ACC112 (cell line): ENCODE measurements around the gene ITSN2.

Experiments used
- H2AFZ ChIP-seq: fragments of 200-600 bp; sonication (generic); one replicate; pipeline ENCODE4 v1.6.0; 2017; ENCODE audit warnings: antibody characterized with exemption, low read length; ENCODE audit not compliant: unreplicated experiment
- H3K27ac ChIP-seq: fragments of 200-600 bp; sonication (generic); 2 replicates; pipeline ENCODE4 v1.5.1; 2014; ENCODE audit warnings: low read depth, mild to moderate bottlenecking, antibody characterized with exemption, low read length, moderate library complexity
- H3K27me3 ChIP-seq: fragments of 200-600 bp; sonication (generic); 2 replicates; pipeline ENCODE4 v1.6.1; 2014; ENCODE audit warnings: mild to moderate bottlenecking, antibody characterized with exemption, low read length, moderate library complexity, mixed read lengths; ENCODE audit not compliant: insufficient read depth
- H3K36me3 ChIP-seq: fragments of 200-600 bp; sonication (generic); 2 replicates; pipeline ENCODE4 v1.6.1; 2016; ENCODE audit warnings: mild to moderate bottlenecking, antibody characterized with exemption, low read length, moderate library complexity, mixed read lengths; ENCODE audit not compliant: insufficient read depth
- H3K4me1 ChIP-seq: fragments of 200-600 bp; sonication (generic); one replicate; pipeline ENCODE4 v1.6.1; 2016; ENCODE audit warnings: low read length, mixed read lengths; ENCODE audit not compliant: insufficient read depth, unreplicated experiment, control insufficient read depth
- H3K4me3 ChIP-seq: fragments of 200-600 bp; sonication (generic); 2 replicates; pipeline ENCODE4 v1.5.1; 2014; ENCODE audit warnings: mild to moderate bottlenecking, low read depth, low read length
- H3K79me2 ChIP-seq: fragments of 200-600 bp; sonication (generic); one replicate; pipeline ENCODE4 v1.6.0; 2016; ENCODE audit warnings: low read length; ENCODE audit not compliant: control insufficient read depth, unreplicated experiment, insufficient read depth

Gene ITSN2

GRCh38 chr2:24163186-24163585, 197.2 kb downstream of the ITSN2 start:
- H3K27me3 ChIP-seq = no peaks in the 10 kb centered on the region
- H3K4me1 ChIP-seq = no peaks in the 10 kb centered on the region
- H3K27ac ChIP-seq = no peak overlapping the region
- H2AFZ ChIP-seq = no peak overlapping the region
- no peaks in the 10 kb centered on the region for H3K36me3 ChIP-seq
- no peak overlapping the region for H3K4me3 ChIP-seq
- no peaks in the 10 kb centered on the region for H3K79me2 ChIP-seq

GRCh38 chr2:24162494-24162893, 197.8 kb downstream of the ITSN2 start:
- H3K4me3 ChIP-seq = no peak overlapping the region
- H3K36me3 ChIP-seq = no peaks in the 10 kb centered on the region
- no peaks in the 10 kb centered on the region for H3K79me2 ChIP-seq
- no peak overlapping the region for H2AFZ ChIP-seq
- no peaks in the 10 kb centered on the region for H3K4me1 ChIP-seq
- H3K27ac ChIP-seq = no peak overlapping the region
- H3K27me3 ChIP-seq = no peaks in the 10 kb centered on the region

GRCh38 chr2:24160761-24161160, 199.6 kb downstream of the ITSN2 start:
- H3K4me3 ChIP-seq = no peak overlapping the region
- H3K27me3 ChIP-seq = no peaks in the 10 kb centered on the region
- H3K4me1 ChIP-seq = no peaks in the 10 kb centered on the region
- H3K79me2 ChIP-seq = no peaks in the 10 kb centered on the region
- H3K36me3 ChIP-seq = no peaks in the 10 kb centered on the region
- no peak overlapping the region for H3K27ac ChIP-seq
- no peak overlapping the region for H2AFZ ChIP-seq

GRCh38 chr2:24159708-24160107, 200.6 kb downstream of the ITSN2 start:
- Histone ChIP-seq H3K4me1 (no peaks in the 10 kb centered on the region), H3K36me3 (no peaks in the 10 kb centered on the region), H3K27ac (no peak overlapping the region), H3K4me3 (no peak overlapping the region), H2AFZ (no peak overlapping the region), H3K79me2 (no peaks in the 10 kb centered on the region), H3K27me3 (no peaks in the 10 kb centered on the region)

- Histone ChIP-seq H3K27ac (no peak overlapping the region), H3K36me3 (no peaks in the 10 kb centered on the region), H3K27me3 (no peaks in the 10 kb centered on the region), H3K4me1 (no peaks in the 10 kb centered on the region), H2AFZ (no peak overlapping the region), H3K4me3 (no peak overlapping the region), H3K79me2 (no peaks in the 10 kb centered on the region)
These were observed 202.2 kb downstream of the ITSN2 start for GRCh38 chr2:24158131-24158530.

GRCh38 chr2:24153478-24153877, 206.9 kb downstream of the ITSN2 start:
- Histone ChIP-seq H3K4me3 (no peak overlapping the region), H3K36me3 (no peaks in the 10 kb centered on the region), H2AFZ (no peak overlapping the region), H3K27ac (no peak overlapping the region), H3K27me3 (no peaks in the 10 kb centered on the region), H3K79me2 (no peaks in the 10 kb centered on the region), H3K4me1 (no peaks in the 10 kb centered on the region)
